HG03342 (cell line): Measurements from ENCODE around the gene ELP1.

Experiments
- ATAC-seq: cut with Tn5 transposase; IDR thresholded peaks from one replicate; pipeline ENCODE4 v1.9.1; 2021; ENCODE audit warnings: mild to moderate bottlenecking, moderate library complexity; ENCODE audit not compliant: unreplicated experiment

The ELP1 gene

GRCh38 chr9:108831496-108832178, 102.3 kb downstream of the ELP1 start:
- no peak for ATAC-seq

- ATAC-seq: no peak
These were observed 103.7 kb downstream of the ELP1 start for GRCh38 chr9:108830272-108830671.

GRCh38 chr9:108823829-108824228, 110.1 kb downstream of the ELP1 start:
- ATAC-seq: no peak
